Activated CD4-positive, alpha-beta T cell treated with anti-CD3 and anti-CD28 coated beads, Interleukin-2, amount 50 U/mL, for 48 hours (primary cell): ENCODE measurements around the gene CBFA2T2.
"Not testable (repeated sequence)": the region's sequence is repeated elsewhere in the genome, so short reads cannot be mapped to it uniquely, and the experiment has no call there.

Experiments
- DNase-seq, 2 experiments: peaks; one replicate each; pipeline ENCODE4 v3.0.0-alpha.2; 2020

CBFA2T2 gene

DNA sequence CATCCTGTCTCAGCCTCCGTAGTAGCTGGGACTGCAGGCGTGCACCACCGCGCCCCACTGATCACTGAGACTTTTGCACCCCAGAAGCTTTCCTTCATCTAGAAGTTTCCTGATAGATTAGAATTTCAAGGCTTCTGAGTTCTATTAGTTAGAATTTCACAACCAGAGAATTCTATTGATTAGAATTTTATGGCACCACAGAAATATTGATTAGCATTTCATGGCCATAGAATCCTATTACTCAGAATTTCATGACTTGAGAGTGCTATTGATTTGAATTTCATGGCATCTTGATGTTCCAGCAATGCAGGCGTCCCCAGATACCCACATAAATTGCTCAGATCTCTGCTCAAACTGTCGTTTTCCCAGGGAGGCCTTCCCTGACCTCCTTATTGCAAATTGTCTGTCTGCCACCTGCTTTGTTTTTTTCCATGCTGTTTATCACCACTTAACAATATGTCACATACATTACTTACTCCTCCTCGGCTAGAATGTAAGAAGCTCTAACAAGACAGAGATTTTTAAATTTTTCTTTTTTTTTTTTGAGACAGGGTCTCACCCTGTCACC, 16.9 kb upstream of the CBFA2T2 start:
- DNase-seq, result no peak

DNA sequence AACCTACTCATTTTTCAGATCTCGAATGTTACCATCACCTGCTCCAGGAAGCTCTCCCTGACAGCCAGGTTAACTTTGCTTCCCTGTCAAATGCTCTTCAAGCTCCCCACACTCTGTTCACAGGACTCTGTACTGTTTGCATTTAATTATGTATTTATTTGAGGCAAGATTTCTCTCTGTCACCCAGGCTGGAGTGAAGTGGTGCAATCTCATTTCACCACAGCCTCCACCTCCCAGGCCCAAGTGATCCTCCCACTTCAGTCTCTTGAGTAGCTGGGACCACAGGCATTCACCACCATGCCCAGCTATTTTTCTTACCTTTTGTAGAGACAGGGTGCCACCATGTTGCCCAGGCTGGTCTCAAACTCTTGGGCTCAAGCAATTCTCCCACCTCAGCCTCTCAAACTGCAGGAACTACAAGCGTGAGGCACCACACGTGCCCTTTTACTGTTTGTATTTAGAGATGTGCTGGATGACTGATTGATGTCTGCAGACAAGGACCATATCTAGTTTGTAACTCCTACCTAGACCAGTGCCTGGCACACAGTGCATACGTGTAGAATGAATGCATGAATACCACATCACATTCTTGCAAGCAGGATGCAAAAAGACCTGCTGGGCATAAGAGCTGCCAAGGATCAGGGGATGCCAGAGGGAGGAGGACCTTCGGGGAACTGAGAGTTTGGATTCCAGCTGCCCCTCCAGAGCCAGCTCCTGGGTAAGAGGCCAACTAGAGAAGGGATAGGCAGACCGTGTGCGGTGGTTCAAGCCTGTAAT, 15.6 kb upstream of the CBFA2T2 start:
- DNase-seq, result no peak

DNA sequence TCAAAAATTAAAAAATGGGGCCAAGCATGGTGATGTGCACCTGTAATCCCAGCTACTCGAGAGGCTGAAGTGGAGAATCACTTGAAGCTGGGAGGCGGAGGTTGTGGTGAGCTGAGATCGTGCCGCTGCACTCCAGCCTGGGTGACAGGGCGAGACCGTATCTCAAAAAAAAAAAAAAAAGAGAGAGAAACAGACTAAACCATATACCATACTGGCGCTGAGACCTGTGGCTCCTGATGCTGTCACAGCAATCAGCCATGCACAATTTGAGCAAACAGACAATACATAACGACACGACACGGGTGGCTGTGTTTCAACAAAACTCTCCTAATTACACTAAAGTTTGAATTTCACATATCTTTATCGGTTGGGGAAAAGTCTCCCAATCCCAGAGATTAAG, 14.9 kb upstream of the CBFA2T2 start:
- DNase-seq, result no peak

DNA sequence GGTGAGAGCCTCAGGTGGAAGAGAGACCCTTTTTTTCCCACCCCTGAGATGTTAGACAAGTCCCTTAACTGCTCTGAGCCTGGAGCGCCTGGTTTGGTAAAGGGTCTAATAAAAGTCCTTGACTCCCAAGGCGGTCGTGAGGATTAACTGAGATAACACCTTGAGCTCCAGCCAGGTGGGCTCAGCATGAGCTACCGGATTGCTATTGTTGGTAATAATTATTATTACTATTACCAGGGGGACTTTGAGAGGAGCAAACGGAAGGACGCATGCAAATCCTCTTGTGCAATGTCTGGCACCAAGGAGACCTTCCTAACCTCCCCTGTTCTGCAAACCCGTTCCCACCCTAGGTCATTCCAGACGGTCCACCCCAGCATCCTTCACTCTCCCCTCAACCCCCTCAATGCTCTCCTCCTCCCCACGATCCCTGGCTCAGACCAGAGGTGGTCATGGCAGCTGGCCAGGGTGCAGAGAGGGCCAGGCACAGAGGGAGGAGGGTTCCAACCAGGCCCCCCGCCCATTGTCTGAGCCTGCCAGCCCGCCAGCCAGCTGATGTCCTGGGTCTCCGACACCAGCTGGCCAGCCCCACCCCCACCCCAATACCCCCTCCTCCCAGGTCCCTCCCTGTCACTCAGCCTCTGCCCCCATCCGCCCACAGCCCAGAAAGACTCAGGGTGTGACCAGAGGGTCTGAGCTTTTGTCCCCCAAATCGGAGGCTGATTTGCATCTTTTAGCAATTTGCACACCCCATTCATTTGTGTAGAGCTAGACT, 14.3 kb upstream of the CBFA2T2 start:
- DNase-seq, result no peak

DNA sequence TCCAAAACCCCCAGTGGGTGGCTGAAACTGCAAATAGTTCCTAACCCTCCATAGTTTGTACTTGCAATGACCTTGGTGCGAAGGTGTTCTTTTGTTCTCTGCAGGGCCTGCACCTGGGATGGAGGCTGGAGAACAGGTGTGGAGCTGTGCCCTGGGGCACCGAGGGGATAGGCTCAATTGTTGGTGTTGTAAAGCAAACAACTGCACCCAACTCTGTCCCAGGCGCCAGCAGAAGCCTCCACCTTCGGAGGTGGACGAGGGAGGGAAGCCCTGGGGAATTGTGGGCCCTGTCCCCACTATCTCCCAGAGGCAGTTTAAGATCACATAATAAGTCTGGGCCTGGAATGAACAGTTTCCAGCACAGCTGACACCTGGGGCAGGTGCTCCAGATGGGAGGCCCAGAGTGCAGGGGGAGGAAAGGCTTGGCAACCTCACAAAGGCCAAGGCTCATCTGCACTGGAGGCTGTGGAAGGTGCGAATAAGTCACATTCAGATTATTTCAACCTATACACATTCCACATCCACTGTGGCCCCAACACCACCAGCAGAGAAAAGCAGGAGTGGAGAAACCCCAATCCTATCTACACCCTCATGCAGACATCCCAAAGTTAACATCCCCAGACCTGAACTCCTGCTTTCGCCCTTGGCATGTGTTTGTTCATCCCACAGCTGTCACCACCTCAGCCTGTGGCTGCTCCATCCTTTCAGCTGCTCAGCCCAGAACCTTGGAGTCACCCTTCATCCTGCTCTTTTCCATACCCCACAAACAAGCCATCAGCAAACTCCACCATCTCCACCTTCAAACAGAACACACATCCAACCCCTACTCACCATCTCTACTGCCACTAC, 12.3 kb upstream of the CBFA2T2 start:
- no peak for DNase-seq

DNA sequence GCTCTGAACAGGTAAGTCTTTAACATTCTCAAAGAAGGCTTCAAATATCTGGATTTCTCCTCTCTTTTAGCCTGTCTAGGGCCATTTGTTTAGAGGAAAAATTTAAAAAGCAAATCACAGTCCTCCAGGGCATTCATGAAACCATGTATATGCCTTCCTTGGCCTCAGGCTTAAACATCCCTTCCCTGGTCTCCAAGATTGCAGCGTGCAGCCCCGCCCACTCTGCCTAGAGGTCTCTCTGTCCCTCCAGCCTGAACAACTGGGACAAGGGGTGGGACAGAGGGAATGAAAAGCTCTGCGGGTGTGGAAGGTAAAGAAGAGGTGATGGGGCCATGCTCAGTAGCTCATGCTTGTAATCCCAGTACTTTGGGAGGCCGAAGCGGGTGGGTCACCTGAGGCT, 9.8 kb upstream of the CBFA2T2 start:
- DNase-seq, result no peak

DNA sequence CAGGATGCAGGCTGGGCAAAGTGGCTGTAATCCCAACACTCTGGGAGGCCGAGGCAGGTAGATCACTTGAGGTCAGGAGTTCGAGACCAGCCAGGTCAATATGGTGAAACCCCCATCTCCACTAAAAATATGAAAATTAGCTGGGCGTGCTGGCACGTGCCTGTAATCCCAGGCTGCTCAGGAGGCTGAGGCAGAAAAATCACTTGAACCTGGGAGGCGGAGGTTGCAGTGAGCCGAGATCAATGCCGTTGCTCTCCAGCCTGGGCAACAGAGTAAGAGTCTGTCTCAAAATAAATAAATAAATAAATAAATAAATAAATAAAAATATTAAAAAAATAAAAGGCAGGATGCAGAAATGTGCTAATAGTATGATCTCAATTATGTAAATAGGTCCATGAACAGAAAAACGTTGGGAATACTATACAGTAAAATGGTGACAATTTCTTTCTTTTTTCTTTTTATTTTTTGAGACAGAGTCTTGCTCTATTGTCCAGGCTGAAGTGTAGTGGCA, 8.4 kb upstream of the CBFA2T2 start:
- DNase-seq, result no peak

DNA sequence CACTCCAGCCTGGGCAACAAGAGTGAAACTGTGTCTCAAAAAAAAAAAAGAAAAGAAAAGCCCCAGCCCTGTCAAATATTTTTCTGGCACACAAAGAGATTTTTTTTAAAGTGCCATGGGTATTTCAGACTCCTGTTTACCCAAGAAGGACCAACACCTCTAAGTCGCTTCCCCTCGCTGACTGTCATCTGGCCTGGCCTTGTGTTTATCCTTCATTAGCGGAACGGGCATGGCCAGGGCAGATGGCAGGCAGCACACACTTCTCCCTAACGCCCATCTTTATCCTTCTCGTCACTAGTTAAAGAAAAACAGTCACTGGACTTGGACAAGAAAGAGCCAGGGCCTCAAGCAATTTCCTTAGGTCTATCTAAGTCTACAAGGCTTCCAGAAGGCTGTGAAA, 7.3 kb upstream of the CBFA2T2 start:
- no peak for DNase-seq

DNA sequence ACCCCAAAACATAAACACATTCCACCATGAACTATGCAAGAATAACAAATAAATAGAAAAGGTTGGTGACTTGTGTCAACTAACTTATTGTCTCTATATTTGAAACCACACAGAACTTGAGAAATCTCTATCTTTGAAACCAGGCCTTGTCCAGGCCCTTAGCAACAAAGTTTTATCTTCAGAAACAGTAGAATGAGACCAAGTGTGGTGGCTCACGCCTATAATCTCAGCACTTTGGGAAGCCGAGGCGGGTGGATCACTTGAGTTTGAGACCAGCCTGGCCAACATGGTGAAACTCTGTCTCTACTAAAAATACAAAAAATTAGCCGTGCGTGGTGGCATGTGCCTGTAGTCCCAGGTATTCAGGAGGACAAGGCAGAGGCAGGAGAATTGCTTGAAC, 6.7 kb upstream of the CBFA2T2 start:
- not testable (repeated sequence) for DNase-seq

DNA sequence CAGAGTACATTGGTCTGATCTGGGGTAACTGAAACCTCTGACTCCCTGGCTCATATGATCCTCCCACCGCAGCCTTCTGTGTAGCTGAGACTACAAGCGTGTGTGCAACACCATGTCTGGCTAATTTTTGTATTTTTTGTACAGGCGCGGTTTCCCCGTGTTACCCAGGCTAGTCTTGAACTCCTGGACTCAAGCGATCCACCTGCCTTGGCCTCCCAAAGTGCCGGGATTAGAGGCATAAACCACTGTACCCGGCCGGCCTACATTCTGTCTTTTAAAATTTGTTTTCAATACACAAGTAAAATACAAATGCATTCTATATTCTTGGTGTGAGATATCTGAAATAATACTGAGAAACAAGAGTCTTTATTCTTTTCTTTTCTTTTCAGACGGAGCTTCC, 1.7 kb upstream of the CBFA2T2 start:
- no peak for DNase-seq

DNA sequence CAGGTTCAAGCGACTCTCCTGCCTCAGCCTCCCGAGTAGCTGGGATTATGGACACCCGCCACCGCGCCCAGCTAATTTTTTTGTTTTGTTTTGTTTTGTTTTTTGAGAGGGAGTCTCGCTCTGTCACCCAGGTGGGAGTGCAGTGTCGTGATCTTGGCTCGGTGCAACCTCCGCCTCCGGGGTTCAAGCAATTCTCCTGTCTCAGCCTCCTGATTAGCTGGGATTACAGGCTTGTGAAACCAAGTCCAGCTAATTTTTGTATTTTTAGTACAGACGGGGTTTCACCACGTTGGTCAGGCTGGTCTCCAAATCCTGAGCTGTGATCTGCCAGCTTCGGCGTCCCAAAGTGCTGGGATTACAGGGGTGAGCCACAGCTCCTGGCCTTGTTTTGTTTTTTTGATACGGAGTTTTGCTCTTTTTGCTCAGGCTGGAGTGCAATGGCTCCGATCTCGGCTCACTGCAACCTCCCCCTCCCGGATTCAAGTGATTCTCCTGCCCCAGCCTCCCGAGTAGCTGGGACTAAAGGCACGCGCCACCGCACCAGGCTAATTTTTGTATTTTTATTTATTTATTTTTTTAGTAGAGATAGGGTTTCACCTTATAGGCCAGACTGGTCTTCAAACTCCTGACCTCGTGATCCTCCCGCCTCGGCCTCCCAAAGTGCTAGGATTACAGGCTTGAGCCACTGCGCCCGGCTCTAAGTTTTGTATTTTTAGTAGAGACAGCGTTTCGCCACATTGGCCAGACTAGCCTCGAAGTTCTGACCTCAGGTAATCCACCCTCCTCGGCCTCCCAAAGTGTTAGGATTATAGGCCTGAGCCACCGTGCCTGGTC, 1.0 kb upstream of the CBFA2T2 start:
- DNase-seq, result not testable (repeated sequence)

DNA sequence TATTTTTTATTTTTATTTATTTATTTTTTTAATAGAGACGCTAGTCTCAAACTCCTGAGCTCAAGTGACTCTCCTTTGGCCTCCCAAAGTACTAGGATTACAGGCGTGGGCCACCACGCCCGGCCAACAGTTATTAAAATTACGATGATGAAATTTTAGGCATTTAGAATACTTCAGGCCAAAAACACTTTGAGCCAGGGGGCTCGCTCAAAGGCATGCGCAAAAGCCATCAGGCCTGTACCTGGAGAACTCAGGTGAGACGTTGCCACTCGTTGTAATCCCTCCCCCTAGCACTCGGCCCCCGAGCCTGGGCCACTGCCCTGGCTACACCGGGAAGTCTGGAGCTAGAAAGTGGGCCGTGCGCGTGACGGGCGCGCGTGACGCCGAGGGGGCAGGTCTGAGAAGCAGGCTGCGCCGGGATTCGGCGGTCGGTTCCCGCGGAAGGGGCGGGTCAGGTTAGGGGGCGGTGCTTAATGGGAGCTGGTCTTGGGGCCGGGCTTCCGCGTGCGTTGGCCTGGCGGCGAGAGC, 337 bp upstream of the CBFA2T2 start:
- peak; percentile 99 to 100 for DNase-seq

DNA sequence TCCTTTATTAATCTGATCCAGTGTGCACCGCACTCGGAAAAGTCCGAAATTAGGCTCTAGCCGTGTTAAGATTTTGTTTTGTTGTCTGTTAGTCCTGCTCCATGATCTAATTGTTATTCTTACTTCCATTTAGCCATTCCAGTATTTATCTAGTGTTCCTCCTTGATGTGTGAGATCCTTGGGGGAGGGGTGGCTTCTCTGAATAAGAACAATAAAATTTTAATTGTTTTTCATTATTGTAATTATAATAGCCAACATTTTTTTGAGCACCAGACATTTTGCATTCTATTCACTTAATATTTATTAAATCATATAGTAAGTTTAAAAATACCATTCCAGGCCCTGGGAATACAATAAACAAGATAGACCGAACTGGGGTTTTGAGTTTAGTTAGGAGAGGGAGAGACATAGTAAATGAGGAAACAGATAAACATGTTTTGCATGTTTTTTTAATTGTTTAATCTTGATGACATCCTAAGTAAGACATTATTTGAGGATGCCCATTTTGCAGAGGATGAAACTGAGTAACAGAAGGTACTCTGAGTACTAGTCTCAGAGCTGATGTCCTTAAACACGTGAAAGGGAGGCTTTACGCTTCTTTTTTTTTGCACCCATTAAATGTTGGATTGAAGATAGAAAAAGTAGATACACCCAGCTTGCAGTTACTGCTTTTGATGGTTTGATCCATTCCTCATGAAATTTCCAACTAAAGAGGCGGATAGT, 1.2 kb downstream of the CBFA2T2 start:
- no peak for DNase-seq

DNA sequence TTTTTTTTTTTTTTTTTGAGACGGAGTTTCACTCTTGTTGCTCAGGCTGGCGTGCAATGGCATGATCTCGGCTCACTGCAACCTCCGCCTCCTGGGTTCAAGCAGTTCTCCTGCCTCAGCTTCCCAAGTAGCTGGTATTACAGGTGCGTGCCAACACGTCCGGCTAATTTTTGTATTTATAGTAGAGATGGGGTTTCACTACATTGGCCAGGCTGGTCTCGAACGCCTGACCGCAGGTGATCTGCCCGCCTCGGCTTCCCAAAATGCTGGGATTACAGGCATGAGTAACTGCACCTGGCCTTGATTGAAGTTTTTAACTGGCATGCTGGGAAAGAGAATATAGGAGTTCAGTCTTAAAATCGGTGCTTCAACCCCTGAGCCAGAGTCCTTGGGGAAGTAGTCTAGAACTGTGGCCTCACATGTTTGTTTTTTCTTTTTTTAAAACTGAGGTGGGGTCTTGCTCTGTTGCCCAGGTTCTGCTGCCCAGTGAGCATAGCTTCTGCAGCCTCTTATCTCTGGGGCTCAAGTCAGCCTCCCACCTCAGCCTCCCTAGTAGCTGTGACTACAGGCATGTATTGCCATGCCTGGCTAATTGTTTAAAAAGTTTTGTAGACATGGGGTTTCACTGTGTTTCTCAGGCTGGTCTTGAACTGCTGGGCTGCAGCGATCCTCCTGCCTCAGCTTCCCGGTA, 3.3 kb downstream of the CBFA2T2 start:
- no peak for DNase-seq

DNA sequence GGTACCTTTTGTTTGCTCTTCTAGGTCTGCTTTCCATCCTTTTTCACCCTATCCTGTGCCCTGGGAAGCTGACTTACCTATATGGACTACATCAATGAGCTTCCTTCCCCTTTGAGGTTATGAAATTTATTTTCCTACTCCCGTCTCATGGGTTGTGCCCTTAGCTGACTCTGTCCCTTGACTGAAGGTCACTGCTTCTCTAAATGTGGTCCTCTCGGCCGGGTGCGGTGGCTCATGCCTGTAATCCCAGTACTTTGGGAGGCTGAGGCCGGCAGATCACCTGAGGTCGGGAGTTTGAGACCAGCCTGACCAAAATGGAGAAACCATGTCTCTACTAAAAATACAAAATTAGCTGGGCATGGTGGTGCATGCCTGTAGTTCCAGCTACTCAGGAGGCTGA, 6.9 kb downstream of the CBFA2T2 start:
- DNase-seq, result not testable (repeated sequence)

DNA sequence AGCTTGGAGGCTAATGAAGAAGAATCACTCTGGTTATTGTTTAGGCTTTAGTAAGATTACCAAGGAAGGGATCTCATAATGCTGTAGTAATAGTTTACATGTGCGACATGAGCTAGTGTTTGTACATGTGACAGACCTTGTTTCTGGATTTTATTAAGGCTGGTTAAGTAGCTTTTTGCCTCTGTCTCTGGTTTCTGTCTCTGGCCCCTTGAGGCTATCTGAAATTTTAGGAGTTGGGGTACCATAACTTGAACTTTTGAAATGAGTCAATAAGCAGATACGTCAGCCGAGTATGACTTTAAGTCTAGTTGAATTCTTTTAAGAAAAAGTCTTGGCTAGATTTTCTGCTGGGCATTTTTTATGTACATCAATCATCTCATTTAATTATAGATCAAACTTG, 9.5 kb downstream of the CBFA2T2 start:
- DNase-seq, result no peak

DNA sequence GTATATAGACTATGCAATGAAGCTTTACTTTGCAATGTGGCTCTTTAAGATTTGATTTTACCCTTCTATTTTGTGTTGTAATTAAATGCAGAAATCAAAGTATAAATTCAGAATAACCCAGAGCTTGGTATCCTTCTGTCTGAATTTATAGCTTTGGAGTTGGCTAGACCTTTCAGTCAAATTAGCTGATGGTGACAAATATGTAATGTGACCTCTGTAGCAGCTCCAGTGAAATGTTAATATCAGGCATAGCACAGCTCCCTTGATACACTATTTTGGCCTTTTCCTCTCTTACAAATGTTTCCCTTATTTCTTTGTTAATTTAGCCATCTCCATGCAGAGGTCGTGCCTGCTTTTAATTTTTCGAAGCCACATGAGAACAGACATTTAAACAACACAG, 11.1 kb downstream of the CBFA2T2 start:
- no peak for DNase-seq

DNA sequence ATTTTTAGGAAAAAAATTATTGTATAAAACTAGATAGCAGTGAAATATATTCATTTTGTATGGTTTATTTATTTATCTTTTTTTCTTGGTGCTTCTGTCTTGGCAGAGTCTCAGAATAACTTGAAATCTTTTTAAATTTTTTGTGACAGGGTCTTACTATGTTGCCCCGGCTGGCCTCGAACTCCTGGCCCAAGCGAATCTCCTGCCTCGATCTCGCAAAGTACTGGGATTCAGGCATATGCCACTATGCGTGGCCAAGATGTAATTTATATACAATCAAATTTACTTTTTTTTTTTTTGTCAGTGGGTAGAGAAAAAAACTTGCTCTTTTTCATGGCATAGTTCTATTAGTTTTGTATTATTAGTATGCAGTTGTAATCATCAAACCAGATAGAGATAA, 13.7 kb downstream of the CBFA2T2 start:
- DNase-seq, result no peak

DNA sequence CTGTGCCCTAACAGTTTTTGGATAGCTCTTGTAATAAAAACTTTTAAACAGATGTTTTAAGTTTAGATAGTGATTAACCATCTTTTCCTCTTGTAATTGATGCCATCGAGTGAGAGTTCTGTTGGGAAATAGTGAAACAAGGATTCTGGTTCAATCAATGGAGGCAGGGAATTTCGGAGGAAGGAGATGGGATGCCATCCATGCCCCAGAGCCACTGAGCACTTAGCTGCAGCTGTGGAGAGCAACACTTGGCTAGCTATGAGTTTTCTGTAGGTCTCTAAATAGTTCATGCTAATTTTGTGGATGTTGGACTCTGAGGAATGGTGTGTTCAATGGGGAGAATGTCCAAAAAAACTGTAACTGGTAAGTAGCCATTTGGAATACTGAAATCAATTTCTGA, 16.7 kb downstream of the CBFA2T2 start:
- DNase-seq, result no peak

DNA sequence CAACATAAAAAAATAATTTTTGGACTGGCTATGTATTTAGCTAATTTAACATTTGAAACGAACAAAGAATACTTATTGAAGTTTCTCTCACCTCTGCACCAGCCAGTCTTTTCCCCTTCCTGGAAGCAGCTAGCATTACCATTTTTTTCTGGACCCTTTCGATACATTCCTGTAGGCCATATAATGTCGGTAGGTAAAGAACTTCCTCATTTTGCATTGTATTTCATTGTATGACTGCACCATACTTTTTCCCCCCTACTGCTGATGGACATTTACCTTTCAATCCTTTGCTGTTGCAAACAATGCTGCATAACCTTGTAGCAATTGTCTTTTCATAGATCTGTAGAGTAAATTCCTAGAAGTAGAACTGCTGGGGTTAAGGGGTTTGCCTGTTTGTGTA, 17.6 kb downstream of the CBFA2T2 start:
- DNase-seq, result no peak
